ENCODE data around the gene AGAP3. TPM values are rescaled to one million over a fixed set of nuclear protein-coding genes. Genes with fewer than 3 reads are reported as not detected.

The AGAP3 gene
- total and polyA plus RNA-seq, 4 experiments from 2014 or later, result 3.0 to 65.8 (median 31.2) TPM

- no peaks in the 10 kb centered on the region for H3K4me1 ChIP-seq (ENCODE audit: insufficient read depth, low read length)
- H3K4me3 ChIP-seq (ENCODE audit: low read length in 2 of 2), result no peak overlapping the region
- CTCF ChIA-PET (ENCODE audit: partially characterized antibody), result interaction anchor here (1.4 kb wide), 1 partner anchor 11 kb away, joined by 4 read pairs; no protein-coding TSS in a partner anchor
- H3K36me3 ChIP-seq (ENCODE audit: insufficient read depth, low read length), result peaks cover 17% of the 10 kb centered on the region
- no peaks in the 10 kb centered on the region for H3K4me1 Mint-ChIP-seq
- no peak overlapping the region for H3K27ac ChIP-seq (ENCODE audit: low read depth, low read length)
- no peak overlapping the region for H3K4me3 Mint-ChIP-seq
- H3K9me3 Mint-ChIP-seq, result no peaks in the 10 kb centered on the region
- H3K27me3 Mint-ChIP-seq, result no peaks in the 10 kb centered on the region
- H3K27me3 ChIP-seq (ENCODE audit: insufficient read depth, low read length), result no peaks in the 10 kb centered on the region
- H3K27ac Mint-ChIP-seq, result no peak overlapping the region
- DNase-seq, result no peak
- intact Hi-C loops (cut with micrococcal nuclease), result no loop called here
- peaks cover 24 to 33% of the 10 kb centered on the region in 2 donors for H3K36me3 Mint-ChIP-seq
- no peaks in the 10 kb centered on the region for H3K9me3 ChIP-seq (ENCODE audit: control insufficient read depth in 1 of 2, low read length in 2 of 2)
- POLR2A ChIA-PET (ENCODE audit: partially characterized antibody), result no interaction called here
Measured at GRCh38 chr7:151134743-151135524, 48.7 kb downstream of the AGAP3 start.

GRCh38 chr7:151135525-151135845 lies 49.2 kb downstream of the AGAP3 start:
- DNase-seq, result no peak
- Mint-ChIP-seq H3K4me3 (no peak overlapping the region), H3K27me3 (no peaks in the 10 kb centered on the region), H3K9me3 (no peaks in the 10 kb centered on the region), H3K27ac (no peak overlapping the region), H3K36me3 (peaks cover 28 to 34% of the 10 kb centered on the region in 2 donors), H3K4me1 (no peaks in the 10 kb centered on the region)
- ChIA-PET CTCF (ENCODE audit: partially characterized antibody) (interaction anchor here (1.0 to 1.4 kb wide), 2 partner anchors 11 to 30 kb away, joined by 4 to 5 read pairs; no protein-coding TSS in a partner anchor), POLR2A (ENCODE audit: partially characterized antibody) (no interaction called here)
- no peaks in the 10 kb centered on the region for H3K4me1 ChIP-seq (ENCODE audit: insufficient read depth, low read length)
- intact Hi-C loops (cut with micrococcal nuclease), result no loop called here
- peaks cover 13% of the 10 kb centered on the region for H3K36me3 ChIP-seq (ENCODE audit: insufficient read depth, low read length)
- H3K27me3 ChIP-seq (ENCODE audit: insufficient read depth, low read length), result no peaks in the 10 kb centered on the region
- H3K27ac ChIP-seq (ENCODE audit: low read depth, low read length), result no peak overlapping the region
- H3K9me3 ChIP-seq (ENCODE audit: control insufficient read depth in 1 of 2, low read length in 2 of 2), result no peaks in the 10 kb centered on the region
- H3K4me3 ChIP-seq (ENCODE audit: low read length in 2 of 2), result no peak overlapping the region

GRCh38 chr7:151135866-151136843 lies 49.9 kb downstream of the AGAP3 start:
- peaks cover 13% of the 10 kb centered on the region for H3K36me3 ChIP-seq (ENCODE audit: insufficient read depth, low read length)
- intact Hi-C loops (cut with micrococcal nuclease), result no loop called here
- Mint-ChIP-seq H3K4me3 (no peak overlapping the region), H3K9me3 (no peaks in the 10 kb centered on the region), H3K4me1 (no peaks in the 10 kb centered on the region), H3K27me3 (no peaks in the 10 kb centered on the region), H3K36me3 (peaks cover 28 to 37% of the 10 kb centered on the region in 2 donors), H3K27ac (no peak overlapping the region)
- H3K27me3 ChIP-seq (ENCODE audit: insufficient read depth, low read length), result no peaks in the 10 kb centered on the region
- DNase-seq, result no peak
- H3K27ac ChIP-seq (ENCODE audit: low read depth, low read length), result no peak overlapping the region
- H3K9me3 ChIP-seq (ENCODE audit: control insufficient read depth in 1 of 2, low read length in 2 of 2), result no peaks in the 10 kb centered on the region
- ChIA-PET POLR2A (ENCODE audit: partially characterized antibody) (no interaction called here), CTCF (ENCODE audit: partially characterized antibody) (interaction anchor here (1.0 to 1.4 kb wide), 2 partner anchors 12 to 29 kb away, joined by 4 to 5 read pairs; no protein-coding TSS in a partner anchor)
- H3K4me3 ChIP-seq (ENCODE audit: low read length in 2 of 2), result no peak overlapping the region
- no peaks in the 10 kb centered on the region for H3K4me1 ChIP-seq (ENCODE audit: insufficient read depth, low read length)

GRCh38 chr7:151137076-151137675 lies 50.9 kb downstream of the AGAP3 start:
- DNase-seq, result no peak
- Mint-ChIP-seq H3K27me3 (no peaks in the 10 kb centered on the region), H3K36me3 (peaks cover 27 to 37% of the 10 kb centered on the region in 2 donors), H3K4me1 (no peaks in the 10 kb centered on the region), H3K9me3 (no peaks in the 10 kb centered on the region), H3K27ac (no peak overlapping the region), H3K4me3 (no peak overlapping the region)
- H3K36me3 ChIP-seq (ENCODE audit: insufficient read depth, low read length), result peaks cover 13% of the 10 kb centered on the region
- H3K27ac ChIP-seq (ENCODE audit: low read depth, low read length), result no peak overlapping the region
- no peaks in the 10 kb centered on the region for H3K4me1 ChIP-seq (ENCODE audit: insufficient read depth, low read length)
- no peaks in the 10 kb centered on the region for H3K27me3 ChIP-seq (ENCODE audit: insufficient read depth, low read length)
- no peaks in the 10 kb centered on the region for H3K9me3 ChIP-seq (ENCODE audit: control insufficient read depth in 1 of 2, low read length in 2 of 2)
- H3K4me3 ChIP-seq (ENCODE audit: low read length in 2 of 2), result no peak overlapping the region
- CTCF ChIA-PET (ENCODE audit: partially characterized antibody), result interaction anchor here (1.0 to 1.3 kb wide), 3 partner anchors 13 to 35 kb away, joined by 3 to 5 read pairs (median 3); no protein-coding TSS in a partner anchor
- POLR2A ChIA-PET (ENCODE audit: partially characterized antibody), result no interaction called here
- intact Hi-C loops (cut with micrococcal nuclease), result no loop called here

GRCh38 chr7:151137791-151138152 lies 51.5 kb downstream of the AGAP3 start:
- peaks cover 27 to 40% of the 10 kb centered on the region in 2 donors for H3K36me3 Mint-ChIP-seq
- H3K4me3 Mint-ChIP-seq, result no peak overlapping the region
- no peaks in the 10 kb centered on the region for H3K4me1 Mint-ChIP-seq
- H3K4me3 ChIP-seq (ENCODE audit: low read length in 2 of 2), result no peak overlapping the region
- no peaks in the 10 kb centered on the region for H3K9me3 ChIP-seq (ENCODE audit: control insufficient read depth in 1 of 2, low read length in 2 of 2)
- peaks cover 13% of the 10 kb centered on the region for H3K36me3 ChIP-seq (ENCODE audit: insufficient read depth, low read length)
- intact Hi-C loops (cut with micrococcal nuclease), result no loop called here
- POLR2A ChIA-PET (ENCODE audit: partially characterized antibody), result no interaction called here
- H3K27ac Mint-ChIP-seq, result no peak overlapping the region
- no peaks in the 10 kb centered on the region for H3K27me3 ChIP-seq (ENCODE audit: insufficient read depth, low read length)
- CTCF ChIA-PET (ENCODE audit: partially characterized antibody), result interaction anchor here (1.0 to 1.3 kb wide), 3 partner anchors 14 to 34 kb away, joined by 3 to 5 read pairs (median 3); no protein-coding TSS in a partner anchor
- no peak for DNase-seq
- H3K27ac ChIP-seq (ENCODE audit: low read depth, low read length), result no peak overlapping the region
- H3K27me3 Mint-ChIP-seq, result no peaks in the 10 kb centered on the region
- no peaks in the 10 kb centered on the region for H3K9me3 Mint-ChIP-seq
- H3K4me1 ChIP-seq (ENCODE audit: insufficient read depth, low read length), result no peaks in the 10 kb centered on the region

GRCh38 chr7:151138153-151138851 lies 52.0 kb downstream of the AGAP3 start:
- peaks cover 0 to 1% (median 0%) of the 10 kb centered on the region in 8 donors for H3K9me3 Mint-ChIP-seq
- Histone ChIP-seq H3K27me3 (ENCODE audit: insufficient read depth, low read length) (no peaks in the 10 kb centered on the region), H3K27ac (ENCODE audit: low read depth, low read length) (no peak overlapping the region), H3K4me3 (ENCODE audit: low read length in 2 of 2) (no peak overlapping the region), H3K9me3 (ENCODE audit: control insufficient read depth in 1 of 2, low read length in 2 of 2) (no peaks in the 10 kb centered on the region), H3K4me1 (ENCODE audit: insufficient read depth, low read length) (no peaks in the 10 kb centered on the region), H3K36me3 (ENCODE audit: insufficient read depth, low read length) (peaks cover 13% of the 10 kb centered on the region)
- POLR2A ChIA-PET (ENCODE audit: partially characterized antibody), result no interaction called here
- H3K4me1 Mint-ChIP-seq, result no peaks in the 10 kb centered on the region
- intact Hi-C loops (cut with micrococcal nuclease), result no loop called here
- CTCF ChIA-PET (ENCODE audit: partially characterized antibody), result interaction anchor here (1.0 to 1.7 kb wide), 4 partner anchors 14 to 34 kb away, joined by 3 to 7 read pairs (median 4); no protein-coding TSS in a partner anchor
- no peak overlapping the region for H3K27ac Mint-ChIP-seq
- peaks cover 31 to 42% of the 10 kb centered on the region in 2 donors for H3K36me3 Mint-ChIP-seq
- DNase-seq, result no peak
- no peaks in the 10 kb centered on the region for H3K27me3 Mint-ChIP-seq
- H3K4me3 Mint-ChIP-seq, result no peak overlapping the region

Data from CD4-positive, alpha-beta memory T cell (primary cell).